ENCODE measurements around the gene FGFR3.

- TF ChIP-seq TAF1 (IDR thresholded peaks at IDR 0.05; ENCODE audit: borderline replicate concordance, low read depth, low read length) = no peak
- no peak for TF ChIP-seq EP300 (IDR thresholded peaks at IDR 0.05; ENCODE audit: borderline replicate concordance in 1 of 2, control insufficient read depth in 1 of 2, low read depth in 2 of 2, low read length in 2 of 2)
- TF ChIP-seq CTCF (IDR thresholded peaks at IDR 0.05 in 2 of 3, conservative IDR thresholded peaks at IDR 0.05 in 1 of 3; ENCODE audit: control insufficient read depth in 2 of 3, extremely low read depth in 1 of 3, insufficient read depth in 1 of 3, low read depth in 3 of 3, low read length in 3 of 3) = no peak
- TF ChIP-seq ZZZ3 (IDR thresholded peaks at IDR 0.05; ENCODE audit: control insufficient read depth, insufficient read length, low read depth) = no peak
- TF ChIP-seq MYC (IDR thresholded peaks at IDR 0.05; ENCODE audit: insufficient read depth, insufficient read length, insufficient replicate concordance, low read length, severe bottlenecking) = no peak
- no peak for TF ChIP-seq SMC3 (IDR thresholded peaks at IDR 0.05; ENCODE audit: borderline replicate concordance, low read length)
These were observed 22.3 kb upstream of the FGFR3 start for GRCh38 chr4:1770791-1771231.
